ENCODE measurements around the gene MYH16.
A peak's percentile ranks its signal among the peaks of the same experiment; 100 is the strongest.
"Not testable (repeated sequence)": the region's sequence is repeated elsewhere in the genome, so short reads cannot be mapped to it uniquely, and the experiment has no call there.

MYH16 gene

GRCh38 chr7:99325592-99326407, 53.2 kb downstream of the MYH16 start, which contains the start of gene ARPC1A:
TSS of gene ARPC1A (plus strand) at chr7:99325898. CDS start at chr7:99333354, 7,456 bp downstream.
- DNase-seq (ENCODE audit: low spot score) = peak; percentile 93
- Mint-ChIP-seq H3K27me3 (ENCODE audit: low read depth) (peaks cover 2% of the 10 kb centered on the region), H3K9me3 (no peaks in the 10 kb centered on the region), H3K36me3 (ENCODE audit: low read depth) (peaks cover 18% of the 10 kb centered on the region), H3K4me1 (ENCODE audit: low read depth) (peaks cover 34% of the 10 kb centered on the region), H3K27ac (peak within 1 kb of the TSS; percentile 84), H3K4me3 (peak within 1 kb of the TSS; percentile 92)

DNA sequence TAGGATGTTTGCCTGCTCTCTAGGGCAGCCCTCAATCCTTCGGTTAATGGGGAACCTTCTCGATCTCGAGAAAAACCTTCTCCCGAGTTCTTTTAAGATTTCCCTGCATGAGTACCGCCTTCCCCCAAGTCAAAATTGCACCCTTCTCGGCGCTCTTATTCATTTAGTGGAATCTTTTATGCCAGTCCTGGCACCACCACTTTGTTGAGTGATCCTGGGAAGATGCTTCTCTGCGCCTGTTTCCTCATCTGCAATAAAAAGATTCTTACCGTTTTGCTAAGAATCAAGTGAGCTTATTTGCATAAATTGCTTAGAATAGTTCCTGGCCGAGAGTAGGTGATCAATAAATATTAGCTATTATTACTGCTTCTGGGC, 53.8 kb downstream of the MYH16 start:
- H3K27ac Mint-ChIP-seq = peak overlapping the region; percentile 84
- H3K4me3 Mint-ChIP-seq = peak overlapping the region; percentile 92
- H3K36me3 Mint-ChIP-seq (ENCODE audit: low read depth) = peaks cover 18% of the 10 kb centered on the region
- peaks cover 38% of the 10 kb centered on the region for H3K4me1 Mint-ChIP-seq (ENCODE audit: low read depth)
- peaks cover 2% of the 10 kb centered on the region for H3K27me3 Mint-ChIP-seq (ENCODE audit: low read depth)
- H3K9me3 Mint-ChIP-seq = no peaks in the 10 kb centered on the region
- DNase-seq (ENCODE audit: low spot score) = no peak

- Mint-ChIP-seq H3K4me3 (peak overlapping the region; percentile 81), H3K4me1 (ENCODE audit: low read depth) (peaks cover 38% of the 10 kb centered on the region), H3K36me3 (ENCODE audit: low read depth) (peaks cover 38% of the 10 kb centered on the region), H3K27ac (peak overlapping the region; percentile 90)
- peak; percentile 40 for DNase-seq (ENCODE audit: low spot score)
- H3K27me3 Mint-ChIP-seq (ENCODE audit: low read depth); H3K9me3 Mint-ChIP-seq: not testable (repeated sequence)
Observed at GRCh38 chr7:99330314-99330961, 57.8 kb downstream of the MYH16 start.

DNA sequence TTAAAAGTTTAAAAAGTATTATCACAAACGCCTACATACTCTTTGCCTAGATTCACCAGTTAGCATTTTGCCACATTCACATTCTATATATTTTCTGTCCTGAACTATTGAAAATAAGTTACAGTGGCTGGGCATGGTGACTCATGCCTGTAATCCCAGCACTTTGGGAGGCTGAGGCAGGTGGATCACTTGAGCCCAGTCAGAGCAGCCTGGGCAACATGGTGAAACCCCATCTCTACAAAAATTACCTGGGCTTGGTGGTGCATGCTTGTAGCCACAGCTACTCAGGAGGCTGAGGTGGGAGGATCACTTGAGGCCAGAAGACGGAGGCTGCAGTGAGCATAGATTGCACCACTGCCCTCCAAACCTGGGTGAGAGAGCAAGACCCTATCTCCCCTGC, 58.4 kb downstream of the MYH16 start:
- Mint-ChIP-seq H3K27ac (peak overlapping the region; percentile 90), H3K36me3 (ENCODE audit: low read depth) (peaks cover 39% of the 10 kb centered on the region), H3K4me3 (no peak overlapping the region), H3K9me3 (no peaks in the 10 kb centered on the region), H3K27me3 (ENCODE audit: low read depth) (no peaks in the 10 kb centered on the region), H3K4me1 (ENCODE audit: low read depth) (peaks cover 38% of the 10 kb centered on the region)
- DNase-seq (ENCODE audit: low spot score) = peak; percentile 11

DNA sequence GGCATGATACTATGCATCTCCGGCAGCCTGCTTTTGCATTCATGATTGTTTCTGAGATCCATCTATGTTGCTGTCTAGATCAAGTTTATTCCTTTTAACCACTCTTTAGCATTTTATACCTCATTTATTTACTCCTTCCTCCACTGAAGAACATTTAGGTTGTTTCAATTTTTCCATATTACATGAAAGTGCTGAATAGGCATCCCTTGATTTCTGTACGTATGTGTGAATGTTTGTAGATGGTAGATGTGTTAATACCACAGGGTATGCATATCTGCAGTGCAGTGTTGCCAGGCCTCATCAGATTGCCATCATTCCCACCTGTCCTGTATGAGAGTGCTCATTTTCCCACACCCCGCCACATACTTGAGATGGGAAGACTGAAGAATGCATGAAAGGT, 67.0 kb downstream of the MYH16 start:
- Mint-ChIP-seq H3K9me3 (no peaks in the 10 kb centered on the region), H3K36me3 (ENCODE audit: low read depth) (peaks cover 52% of the 10 kb centered on the region), H3K4me3 (no peak overlapping the region), H3K4me1 (ENCODE audit: low read depth) (no peaks in the 10 kb centered on the region), H3K27ac (no peak overlapping the region), H3K27me3 (ENCODE audit: low read depth) (no peaks in the 10 kb centered on the region)
- no peak for DNase-seq (ENCODE audit: low spot score)

- Mint-ChIP-seq H3K4me3 (no peak overlapping the region), H3K27me3 (ENCODE audit: low read depth) (no peaks in the 10 kb centered on the region), H3K9me3 (no peaks in the 10 kb centered on the region), H3K36me3 (ENCODE audit: low read depth) (peaks cover 53% of the 10 kb centered on the region), H3K27ac (no peak overlapping the region), H3K4me1 (ENCODE audit: low read depth) (no peaks in the 10 kb centered on the region)
- DNase-seq (ENCODE audit: low spot score) = no peak
Observed at GRCh38 chr7:99340659-99341058, 68.0 kb downstream of the MYH16 start.

DNA sequence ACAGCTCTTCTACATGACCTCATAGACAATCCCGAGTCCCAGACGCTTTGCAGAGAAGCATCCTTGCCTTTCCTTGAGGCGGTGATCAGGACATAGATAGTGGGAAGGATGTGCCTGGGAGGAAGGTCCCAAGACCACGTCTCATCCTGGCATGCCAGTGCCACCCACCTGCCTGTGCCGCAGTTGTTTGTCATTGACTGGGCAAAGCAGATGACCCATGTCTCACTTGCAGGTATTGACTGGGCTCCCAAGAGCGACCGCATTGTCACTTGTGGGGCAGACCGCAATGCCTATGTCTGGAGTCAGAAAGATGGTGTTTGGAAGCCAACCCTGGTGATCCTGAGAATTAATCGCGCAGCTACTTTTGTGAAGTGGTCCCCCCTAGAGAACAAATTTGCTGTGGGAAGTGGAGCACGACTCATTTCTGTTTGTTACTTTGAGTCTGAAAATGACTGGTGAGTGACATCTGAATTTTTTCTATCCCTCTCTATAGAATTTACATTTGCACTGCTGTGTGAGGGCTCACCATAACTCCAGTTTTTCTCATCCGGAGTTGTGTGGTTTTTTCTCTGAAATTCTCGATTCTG, 71.5 kb downstream of the MYH16 start:
- H3K27ac Mint-ChIP-seq = no peak overlapping the region
- no peaks in the 10 kb centered on the region for H3K4me1 Mint-ChIP-seq (ENCODE audit: low read depth)
- no peaks in the 10 kb centered on the region for H3K9me3 Mint-ChIP-seq
- H3K36me3 Mint-ChIP-seq (ENCODE audit: low read depth) = peaks cover 49% of the 10 kb centered on the region
- H3K4me3 Mint-ChIP-seq = no peak overlapping the region
- H3K27me3 Mint-ChIP-seq (ENCODE audit: low read depth) = no peaks in the 10 kb centered on the region
- no peak for DNase-seq (ENCODE audit: low spot score)

- not testable (repeated sequence) for H3K4me1 Mint-ChIP-seq (ENCODE audit: low read depth); DNase-seq (ENCODE audit: low spot score); H3K9me3 Mint-ChIP-seq; H3K4me3 Mint-ChIP-seq; H3K27ac Mint-ChIP-seq; H3K27me3 Mint-ChIP-seq (ENCODE audit: low read depth)
- H3K36me3 Mint-ChIP-seq (ENCODE audit: low read depth) = peaks cover 35% of the 10 kb centered on the region
Observed at GRCh38 chr7:99350641-99351040, 78.0 kb downstream of the MYH16 start.

DNA sequence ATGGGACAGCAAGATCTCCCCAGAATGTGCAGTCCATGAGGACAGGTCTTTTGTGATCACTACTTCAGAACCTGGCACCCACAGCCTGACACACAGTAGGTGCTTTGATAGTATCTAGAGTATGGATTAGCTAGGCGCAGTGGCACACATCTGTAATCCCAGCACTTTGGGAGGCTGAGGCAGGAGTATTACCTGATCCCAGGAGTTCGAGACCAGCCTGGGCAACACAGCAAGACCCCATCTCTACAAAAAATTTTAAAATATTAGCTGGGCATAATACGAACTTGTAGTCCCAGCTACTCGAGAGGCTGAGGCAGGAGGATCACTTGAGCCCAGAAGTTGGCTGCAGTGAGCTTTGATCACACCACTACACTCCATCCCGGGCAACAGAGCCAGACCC, 79.6 kb downstream of the MYH16 start:
- Mint-ChIP-seq H3K27ac (no peak overlapping the region), H3K27me3 (ENCODE audit: low read depth) (no peaks in the 10 kb centered on the region), H3K4me1 (ENCODE audit: low read depth) (no peaks in the 10 kb centered on the region)

GRCh38 chr7:99355098-99355497, 82.5 kb downstream of the MYH16 start:
- Mint-ChIP-seq H3K36me3 (ENCODE audit: low read depth) (peaks cover 43% of the 10 kb centered on the region), H3K4me3 (no peak overlapping the region), H3K9me3 (no peaks in the 10 kb centered on the region), H3K4me1 (ENCODE audit: low read depth) (no peaks in the 10 kb centered on the region), H3K27ac (no peak overlapping the region), H3K27me3 (ENCODE audit: low read depth) (no peaks in the 10 kb centered on the region)
- DNase-seq (ENCODE audit: low spot score) = no peak

More for the DNA sequence above, 79.6 kb downstream of the MYH16 start:
- H3K4me3 Mint-ChIP-seq = no peak overlapping the region
- no peak for DNase-seq (ENCODE audit: low spot score)
- H3K9me3 Mint-ChIP-seq = no peaks in the 10 kb centered on the region
- peaks cover 39% of the 10 kb centered on the region for H3K36me3 Mint-ChIP-seq (ENCODE audit: low read depth)

DNA sequence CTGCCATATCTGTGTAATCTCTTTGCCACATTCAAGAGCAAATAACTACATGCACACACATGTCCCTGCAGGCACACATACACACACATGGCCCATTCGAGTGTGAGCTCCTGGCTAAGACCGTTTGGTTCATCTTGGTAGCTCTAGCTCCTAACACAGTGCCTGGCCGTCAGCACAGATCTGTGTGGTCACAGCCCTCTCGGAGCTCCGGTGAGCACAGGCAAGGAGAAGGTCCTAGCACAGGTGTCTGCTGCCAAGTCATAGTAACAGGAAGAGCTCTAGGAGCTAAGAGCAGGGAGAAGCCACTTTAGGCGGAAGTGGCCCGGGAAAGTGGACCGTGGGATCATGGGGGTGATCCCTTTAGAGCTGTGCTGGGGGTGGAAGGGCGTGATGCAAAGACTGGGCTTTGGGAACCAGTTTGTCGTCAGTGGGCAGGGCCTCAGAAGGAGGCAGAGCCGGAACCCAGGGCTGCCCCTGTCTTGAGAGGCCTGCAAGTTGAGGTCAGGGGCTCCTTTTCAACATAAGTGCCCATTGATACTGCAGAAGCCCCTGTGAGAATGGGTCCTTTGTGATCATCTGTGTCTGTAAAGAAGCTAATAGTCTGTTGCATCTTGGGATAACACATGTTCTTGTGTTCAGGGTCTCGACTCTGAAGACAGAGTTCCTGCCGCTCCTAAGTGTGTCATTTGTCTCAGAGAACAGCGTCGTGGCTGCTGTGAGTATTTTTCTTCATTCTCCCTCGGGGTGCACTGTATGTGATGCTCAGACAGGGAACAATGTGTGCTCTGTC, 85.3 kb downstream of the MYH16 start:
- H3K36me3 Mint-ChIP-seq (ENCODE audit: low read depth) = peaks cover 38% of the 10 kb centered on the region
- no peak overlapping the region for H3K27ac Mint-ChIP-seq
- H3K27me3 Mint-ChIP-seq (ENCODE audit: low read depth) = no peaks in the 10 kb centered on the region
- H3K4me3 Mint-ChIP-seq = no peak overlapping the region
- H3K4me1 Mint-ChIP-seq (ENCODE audit: low read depth) = no peaks in the 10 kb centered on the region
- no peak for DNase-seq (ENCODE audit: low spot score)
- H3K9me3 Mint-ChIP-seq = no peaks in the 10 kb centered on the region

DNA sequence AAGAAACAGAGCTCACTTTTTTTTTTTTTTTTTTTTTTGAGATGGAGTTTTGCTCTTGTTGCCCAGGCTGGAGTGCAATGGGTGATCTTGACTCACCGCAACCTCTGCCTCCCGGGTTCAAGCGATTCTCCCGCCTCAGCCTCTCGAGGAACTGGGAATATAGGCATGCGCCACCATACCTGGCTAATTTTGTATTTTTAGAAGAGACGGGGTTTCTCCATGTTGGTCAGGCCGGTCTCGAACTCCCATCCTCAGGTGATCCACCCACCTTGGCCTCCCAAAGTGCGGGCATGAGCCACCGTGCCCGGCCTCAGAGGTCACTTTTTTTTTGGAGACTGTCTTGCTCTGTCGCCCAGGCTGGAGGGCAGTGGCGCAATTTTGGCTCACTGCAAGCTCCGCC, 85.9 kb downstream of the MYH16 start:
- H3K9me3 Mint-ChIP-seq; H3K4me1 Mint-ChIP-seq (ENCODE audit: low read depth); H3K27ac Mint-ChIP-seq; DNase-seq (ENCODE audit: low spot score); H3K27me3 Mint-ChIP-seq (ENCODE audit: low read depth); H3K4me3 Mint-ChIP-seq: not testable (repeated sequence)
- peaks cover 44% of the 10 kb centered on the region for H3K36me3 Mint-ChIP-seq (ENCODE audit: low read depth)

- H3K27me3 Mint-ChIP-seq (ENCODE audit: low read depth) = no peaks in the 10 kb centered on the region
- DNase-seq (ENCODE audit: low spot score) = no peak
- no peaks in the 10 kb centered on the region for H3K4me1 Mint-ChIP-seq (ENCODE audit: low read depth)
- no peaks in the 10 kb centered on the region for H3K9me3 Mint-ChIP-seq
- H3K4me3 Mint-ChIP-seq = no peak overlapping the region
- H3K36me3 Mint-ChIP-seq (ENCODE audit: low read depth) = peaks cover 38% of the 10 kb centered on the region
- H3K27ac Mint-ChIP-seq = no peak overlapping the region
Observed at GRCh38 chr7:99359465-99360154, 87.0 kb downstream of the MYH16 start.

All from T-helper 2 cell treated with Interferon-gamma antibody and Interleukin-4, amounts not matched to agents 5 μg/mL and 100 μg/mL, for 36 hours (primary cell).